Suprapubic skin (tissue), 3 donors: ENCODE data around the gene BARHL1.

Source experiments
- POLR2AphosphoS5 ChIP-seq, 3 donors: sonication (generic); formaldehyde crosslinking; IDR thresholded peaks; one replicate each; pipeline ENCODE4 v1.6.1; 2017; ENCODE audit warnings: antibody characterized with exemption in 3 of 3
- TF ChIP-seq, protein P1 (sequence below), 2 donors: fragments of 200-600 bp in 1 of 2; fragments of 450-650 bp in 1 of 2; sonication (generic) in 1 of 2; IDR thresholded peaks; one replicate each; pipeline ENCODE4 v1.5.1; 2016 to 2019; ENCODE audit warnings: antibody characterized with exemption in 2 of 2, mild to moderate bottlenecking in 1 of 2, moderate library complexity in 1 of 2

DNA sequence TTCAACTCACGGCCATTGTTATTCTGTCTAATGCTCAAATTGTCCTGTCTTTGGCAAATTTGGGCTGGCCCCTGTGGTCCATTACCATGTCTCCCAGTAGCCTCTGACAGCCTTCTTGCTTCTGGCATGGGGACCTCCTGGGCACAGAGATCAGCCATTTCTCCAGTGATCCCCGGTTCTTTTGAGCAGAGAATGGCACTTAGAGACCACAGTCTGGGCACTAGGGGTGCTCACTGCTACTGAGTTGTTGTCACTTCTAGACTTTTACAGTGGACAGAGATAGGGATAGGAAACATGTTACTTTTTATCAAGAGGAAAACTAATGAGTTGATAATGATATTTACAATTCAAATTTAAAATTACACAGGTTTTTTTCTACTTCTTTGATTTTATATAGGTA lies 47.6 kb upstream of the BARHL1 start:
- no peak for TF ChIP-seq POLR2AphosphoS5 (IDR thresholded peaks at IDR 0.05)
- TF ChIP-seq, protein P1, sequence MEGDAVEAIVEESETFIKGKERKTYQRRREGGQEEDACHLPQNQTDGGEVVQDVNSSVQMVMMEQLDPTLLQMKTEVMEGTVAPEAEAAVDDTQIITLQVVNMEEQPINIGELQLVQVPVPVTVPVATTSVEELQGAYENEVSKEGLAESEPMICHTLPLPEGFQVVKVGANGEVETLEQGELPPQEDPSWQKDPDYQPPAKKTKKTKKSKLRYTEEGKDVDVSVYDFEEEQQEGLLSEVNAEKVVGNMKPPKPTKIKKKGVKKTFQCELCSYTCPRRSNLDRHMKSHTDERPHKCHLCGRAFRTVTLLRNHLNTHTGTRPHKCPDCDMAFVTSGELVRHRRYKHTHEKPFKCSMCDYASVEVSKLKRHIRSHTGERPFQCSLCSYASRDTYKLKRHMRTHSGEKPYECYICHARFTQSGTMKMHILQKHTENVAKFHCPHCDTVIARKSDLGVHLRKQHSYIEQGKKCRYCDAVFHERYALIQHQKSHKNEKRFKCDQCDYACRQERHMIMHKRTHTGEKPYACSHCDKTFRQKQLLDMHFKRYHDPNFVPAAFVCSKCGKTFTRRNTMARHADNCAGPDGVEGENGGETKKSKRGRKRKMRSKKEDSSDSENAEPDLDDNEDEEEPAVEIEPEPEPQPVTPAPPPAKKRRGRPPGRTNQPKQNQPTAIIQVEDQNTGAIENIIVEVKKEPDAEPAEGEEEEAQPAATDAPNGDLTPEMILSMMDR (IDR thresholded peaks at IDR 0.05) = no peak
